K562 (cell line): ENCODE results near the gene ADAMTS2. TPM values are rescaled to one million over a fixed set of nuclear protein-coding genes. Genes with fewer than 3 reads are reported as not detected.

Source experiments
- ATAC-seq: fragments of 200-7000 bp; cut with Tn5 transposase; 3 replicates; pipeline ENCODE4 v1.9.1; 2020; ENCODE audit warnings: moderate library complexity
- BruUV-seq: library from RNA; stranded (reverse); fragments of 400-500 nt; replicated peaks from 2 replicates; lab custom pipeline; 2021; lab: Mats Ljungman, UMichigan
- CTCF ChIA-PET: fragments of 300-600 bp; formaldehyde crosslinking; extraction: SDS; loops from one replicate; lab custom pipeline; 2021; ENCODE audit warnings: low intra/inter-chr PET ratio; lab: Yijun Ruan, JAX
- POLR2A ChIA-PET: fragments of 300-600, 350-650 bp; sonication (Branson Sonifier 250); formaldehyde crosslinking; extraction: SDS; loops from one replicate; lab custom pipeline; 2021; ENCODE audit warnings: antibody characterized with exemption, inconsistent platforms; lab: Yijun Ruan, JAX
- DNase-seq, 4 experiments: peaks; one replicate each; pipeline versions ENCODE4 v3.0.0 to v3.0.0-alpha.2; 2011 to 2018; ENCODE audit warnings: low spot score in 3 of 4, mixed read lengths in 3 of 4; ENCODE audit errors: extremely low read depth in 1 of 4
- FAIRE-seq: peaks from 2 replicates; lab custom pipeline; 2011; peaks lifted over from hg19 to GRCh38; lab: Jason Lieb, UNC
- H2AFZ ChIP-seq: 2 replicates; pipeline ENCODE4 v1.6.0; 2011; ENCODE audit warnings: low read depth, low read length, control low read depth, inconsistent platforms
- H3K27ac ChIP-seq: fragments of 200-600 bp; 3 replicates; pipeline ENCODE4 v1.8.0; 2011; ENCODE audit warnings: low read depth, mild to moderate bottlenecking, control low read depth, inconsistent platforms, low read length, moderate library complexity, mixed read lengths; ENCODE audit errors: extremely low read depth
- H3K27me3 ChIP-seq, 2 experiments: fragments of 300-600 bp in 1 of 2; 2 replicates in 1 of 2; 3 replicates in 1 of 2; pipeline versions ENCODE4 v1.6.0 to v1.8.0; 2011; ENCODE audit warnings: inconsistent platforms in 2 of 2, low read length in 2 of 2, mild to moderate bottlenecking in 1 of 2, mixed read lengths in 1 of 2, moderate library complexity in 1 of 2; ENCODE audit not compliant: control insufficient read depth in 2 of 2, insufficient read depth in 2 of 2
- H3K36me3 ChIP-seq: fragments of 300-600 bp; 3 replicates; pipeline ENCODE4 v1.8.0; 2011; ENCODE audit warnings: mild to moderate bottlenecking, low read length, inconsistent platforms; ENCODE audit not compliant: control insufficient read depth, insufficient read depth
- H3K4me1 ChIP-seq, 2 experiments: fragments of 200-600 bp in 1 of 2; replicated peaks in 1 of 2; 2 replicates in 1 of 2; 3 replicates in 1 of 2; pipeline versions ENCODE4 v1.5.1 to v1.8.0; 2011; ENCODE audit warnings: inconsistent platforms in 2 of 2, low read length in 2 of 2, mild to moderate bottlenecking in 1 of 2, mixed read lengths in 1 of 2, moderate library complexity in 1 of 2; ENCODE audit not compliant: control insufficient read depth in 2 of 2, insufficient read depth in 2 of 2
- H3K4me2 ChIP-seq: 2 replicates; pipeline ENCODE4 v1.6.1; 2011; ENCODE audit warnings: low read length, control low read depth, inconsistent platforms, mixed read lengths; ENCODE audit not compliant: insufficient read depth
- H3K4me3 ChIP-seq: fragments of 200-600 bp; sonication (generic), shearing (Covaris generic); 2 replicates; pipeline ENCODE4 v1.5.1; 2016; ENCODE audit warnings: control low read depth, inconsistent platforms
- H3K79me2 ChIP-seq: fragments of 200-600 bp; 3 replicates; pipeline ENCODE4 v1.8.0; 2011; ENCODE audit warnings: low read length, inconsistent platforms; ENCODE audit not compliant: control insufficient read depth, insufficient read depth
- H3K9ac ChIP-seq, 2 experiments: 2 replicates each; pipeline versions ENCODE4 v1.6.0 to v1.6.1; 2011; ENCODE audit warnings: low read depth in 2 of 2, low read length in 2 of 2, control low read depth in 1 of 2, inconsistent platforms in 1 of 2, mild to moderate bottlenecking in 1 of 2, mixed read lengths in 1 of 2; ENCODE audit not compliant: insufficient read depth in 1 of 2
- H3K9me1 ChIP-seq: one replicate; pipeline ENCODE4 v1.6.0; 2011; ENCODE audit warnings: inconsistent platforms, mild to moderate bottlenecking, low read length, moderate library complexity; ENCODE audit not compliant: control insufficient read depth, insufficient read depth
- H3K9me3 ChIP-seq: replicated peaks from 2 replicates; pipeline ENCODE4 v1.5.1; 2011; ENCODE audit warnings: low read depth, low read length, inconsistent platforms; ENCODE audit not compliant: control insufficient read depth, insufficient read depth
- H4K20me1 ChIP-seq: replicated peaks from 2 replicates; pipeline ENCODE4 v1.6.1; 2011; ENCODE audit warnings: low read length, inconsistent platforms, mixed read lengths; ENCODE audit not compliant: control insufficient read depth, insufficient read depth
- ARHGAP35 ChIP-seq: fragments of 450-650 bp; IDR thresholded peaks from 2 replicates; pipeline ENCODE4 v1.6.1; 2018; ENCODE audit not compliant: partially characterized antibody
- ATF3 ChIP-seq, 2 experiments: fragments of 450-650 bp in 1 of 2; sonication (generic) in 1 of 2; formaldehyde crosslinking in 1 of 2; IDR thresholded peaks in 1 of 2; conservative IDR thresholded peaks in 1 of 2; 2 replicates each; pipeline versions ENCODE4 v1.6.1 to v1.8.1; 2016 to 2023; ENCODE audit warnings: mild to moderate bottlenecking in 2 of 2, moderate library complexity in 2 of 2, inconsistent platforms in 1 of 2, missing genetic modification reagents in 1 of 2
- ATF7 ChIP-seq: fragments of 450-650 bp; IDR thresholded peaks from 2 replicates; pipeline ENCODE4 v1.7.1; 2014; ENCODE audit warnings: mild to moderate bottlenecking, moderate library complexity
- CTCF ChIP-seq, 3 experiments: IDR thresholded peaks in 2 of 3; conservative IDR thresholded peaks in 1 of 3; 2 replicates each; pipeline ENCODE4 v1.5.1; 2011 to 2012; ENCODE audit warnings: low read length in 3 of 3, mild to moderate bottlenecking in 3 of 3, control low read depth in 2 of 3, improper control_type of control experiment in 1 of 3, inconsistent platforms in 1 of 3, low read depth in 1 of 3, mixed read lengths in 1 of 3, moderate library complexity in 1 of 3; ENCODE audit not compliant: insufficient read depth in 2 of 3
- HNRNPL ChIP-seq: fragments of 200-400 bp; formaldehyde crosslinking; IDR thresholded peaks from 2 replicates; pipeline ENCODE4 v1.6.1; 2017; ENCODE audit warnings: low read depth, mild to moderate bottlenecking, low read length
- JUND ChIP-seq, 2 experiments: IDR thresholded peaks; 2 replicates in 1 of 2; 3 replicates in 1 of 2; pipeline ENCODE4 v1.6.1; 2011; ENCODE audit warnings: borderline replicate concordance in 2 of 2, low read depth in 2 of 2, low read length in 2 of 2, improper control_type of control experiment in 1 of 2, missing biosample characterization in 1 of 2, missing genetic modification characterization in 1 of 2, missing genetic modification reagents in 1 of 2
- WGBS: fragments of 100-300 bp; shearing (Covaris generic); methylation state at CpG from one replicate; pipeline ENCODE4 v1.1.6; 2016; ENCODE audit warnings: low coverage, mixed read lengths; ENCODE audit not compliant: insufficient coverage; ENCODE audit errors: missing lambda C conversion rate; 5-methylcytosine and 5-hydroxymethylcytosine counted together
- in situ Hi-C: fragments of 300-500 bp; cut with MboI; formaldehyde crosslinking; loops from 4 replicates; pipeline ENCODE4 v1.15.0; 2018; ENCODE audit warnings: inconsistent platforms, mixed read lengths
- intact Hi-C: fragments of 100-400 bp; cut with micrococcal nuclease; formaldehyde crosslinking; loops from 2 replicates; pipeline ENCODE4 v1.14.2; 2022
- polyA plus RNA-seq, 8 experiments: library from polyadenylated mRNA; depleted of rRNA in 4 of 8; stranded (reverse) in 5 of 8; unstranded in 3 of 8; fragments of >200 nt; fragmentation: Nextera tagmentation in 2 of 8; fragmentation: Illumina TruSeq in 1 of 8; extraction: Ambion mirVana in 2 of 8; extraction: Trizol in 1 of 8; gene quantifications; 2 replicates each; pipeline versions ENCODE4 v1.2.1 to v1.2.3, GENCODE V29; 2011 to 2014; ENCODE audit warnings: inconsistent platforms in 1 of 8, missing spikeins in 1 of 8
- total RNA-seq, 7 experiments: library from RNA; depleted of rRNA in 6 of 7; stranded (reverse); fragments of >200 nt in 6 of 7; fragmentation: Illumina TruSeq in 2 of 7; extraction: Trizol in 2 of 7; gene quantifications; 2 replicates each; pipeline versions ENCODE4 v1.2.1 to v1.2.3, GENCODE V29; 2011 to 2021; ENCODE audit warnings: low replicate concordance in 1 of 7
- TF ChIP-seq, protein P1 (sequence below): fragments of 450-650 bp; conservative IDR thresholded peaks from 2 replicates; pipeline ENCODE4 v1.6.1; 2016; ENCODE audit warnings: missing genetic modification characterization, low read depth, mild to moderate bottlenecking, control low read depth, missing compliant biosample characterization

ADAMTS2 gene
- total and polyA plus RNA-seq, 9 of the 15 experiments (the other 6 are each of a cell fraction or from before 2014, with no cell fraction given) = not detected

DNA sequence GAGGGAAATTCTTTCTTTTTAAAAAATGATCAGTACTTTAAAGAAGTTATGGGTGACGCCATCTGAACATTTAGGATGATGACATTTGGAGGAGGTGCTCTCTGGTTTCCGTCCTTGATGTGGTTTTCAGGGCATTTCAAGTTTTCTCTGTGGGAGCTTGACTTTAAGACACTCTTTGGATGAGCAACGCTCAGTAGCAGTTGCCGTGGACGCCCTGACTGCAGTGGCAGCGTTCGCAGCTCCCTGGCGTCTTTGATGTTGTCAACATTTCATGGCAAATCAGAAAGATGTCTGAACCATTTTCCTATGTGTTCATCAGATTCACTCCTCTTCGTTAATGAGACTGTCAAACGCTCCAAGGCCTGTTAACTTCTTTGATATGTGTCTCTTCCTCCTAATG, 199.0 kb downstream of the ADAMTS2 start (continued):
- no peak for TF ChIP-seq HNRNPL

DNA sequence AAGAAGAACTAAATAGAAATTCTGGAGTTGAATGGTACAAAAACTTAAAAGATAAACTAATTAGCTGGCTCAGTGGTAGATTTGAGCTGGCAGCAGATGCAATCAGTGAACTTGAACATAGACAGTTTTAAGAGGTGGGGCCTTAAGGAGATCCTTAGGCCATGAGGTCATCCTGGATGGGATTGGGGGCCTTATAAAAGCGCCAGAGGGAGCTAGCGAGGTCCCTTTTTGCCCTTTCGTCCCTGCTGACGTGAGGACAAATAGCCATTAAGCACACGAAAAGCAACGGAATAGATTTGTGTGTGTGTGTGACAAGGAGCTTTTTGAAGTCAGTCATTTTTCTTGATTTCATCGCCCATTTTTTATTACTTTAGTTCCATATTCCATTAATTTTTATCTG, 201.8 kb downstream of the ADAMTS2 start:
- no peak for FAIRE-seq
- peak; percentile 20 to 42 (median 33) for DNase-seq
- TF ChIP-seq JUND (IDR thresholded peaks at IDR 0.05; ENCODE audit: borderline replicate concordance, low read depth, low read length) (peak; percentile 72), JUND (tag; IDR thresholded peaks at IDR 0.05; ENCODE audit: borderline replicate concordance, low read depth, low read length) (peak; percentile 70; the same call in 2 of the 3 replicates), ARHGAP35 (no peak), ATF7 (peak; percentile 79), CTCF (IDR thresholded peaks at IDR 0.05 in 2 of 3, conservative IDR thresholded peaks at IDR 0.05 in 1 of 3; ENCODE audit: insufficient read depth in 2 of 3, low read depth in 1 of 3, low read length in 3 of 3) (peak; percentile 26 to 46 (median 38); a peak in 5 of 6 replicates), ATF3 (IDR thresholded peaks at IDR 0.05) (peak; percentile 36; the same call in 1 of the 2 replicates), ATF3 (CRISPR knock-in tag; conservative IDR thresholded peaks at IDR 0.05) (no peak)
- TF ChIP-seq, protein P1, sequence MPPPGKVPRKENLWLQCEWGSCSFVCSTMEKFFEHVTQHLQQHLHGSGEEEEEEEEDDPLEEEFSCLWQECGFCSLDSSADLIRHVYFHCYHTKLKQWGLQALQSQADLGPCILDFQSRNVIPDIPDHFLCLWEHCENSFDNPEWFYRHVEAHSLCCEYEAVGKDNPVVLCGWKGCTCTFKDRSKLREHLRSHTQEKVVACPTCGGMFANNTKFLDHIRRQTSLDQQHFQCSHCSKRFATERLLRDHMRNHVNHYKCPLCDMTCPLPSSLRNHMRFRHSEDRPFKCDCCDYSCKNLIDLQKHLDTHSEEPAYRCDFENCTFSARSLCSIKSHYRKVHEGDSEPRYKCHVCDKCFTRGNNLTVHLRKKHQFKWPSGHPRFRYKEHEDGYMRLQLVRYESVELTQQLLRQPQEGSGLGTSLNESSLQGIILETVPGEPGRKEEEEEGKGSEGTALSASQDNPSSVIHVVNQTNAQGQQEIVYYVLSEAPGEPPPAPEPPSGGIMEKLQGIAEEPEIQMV (tag) = no peak
- CTCF ChIA-PET = no interaction called here
- Histone ChIP-seq H3K4me2 (no peak overlapping the region), H3K27ac (no peak overlapping the region), H3K9me3 (no peaks in the 10 kb centered on the region), H3K79me2 (no peaks in the 10 kb centered on the region), H4K20me1 (no peaks in the 10 kb centered on the region), H3K27me3 (peaks cover 1 to 27% of the 10 kb centered on the region in 2 experiments; a peak in 3 of 5 replicates), H3K4me3 (no peak overlapping the region), H3K9ac (no peak overlapping the region), H3K4me1 (no peaks in the 10 kb centered on the region; a peak in 1 of 5 replicates), H3K9me1 (no peaks in the 10 kb centered on the region), H3K36me3 (no peaks in the 10 kb centered on the region), H2AFZ (no peak overlapping the region)
- POLR2A ChIA-PET = interaction anchor here (1.0 kb wide), 1 partner anchor 65 kb away, joined by 3 read pairs; no protein-coding TSS in a partner anchor
- 0% methylated on average over 7 of the region's 7 CpGs for WGBS
- in situ Hi-C loops (no loop called here), intact Hi-C loops (no loop called here)
- no TSS peak for BruUV-seq
- ATAC-seq = peak; percentile 83
